ENCODE results near the gene CNNM1.

The CNNM1 gene

GRCh38 chr10:99339077-99339476 is 9.9 kb downstream of the CNNM1 start:
- DNase-seq, result no peak

GRCh38 chr10:99339563-99340047 is 10.4 kb downstream of the CNNM1 start:
- no peak for DNase-seq

GRCh38 chr10:99340650-99341049 is 11.5 kb downstream of the CNNM1 start:
- DNase-seq, result no peak

- DNase-seq, result no peak
These were observed 12.1 kb downstream of the CNNM1 start for GRCh38 chr10:99341248-99341647.

GRCh38 chr10:99341860-99342490 is 12.8 kb downstream of the CNNM1 start:
- no peak for DNase-seq

- no peak for DNase-seq
These were observed 14.1 kb downstream of the CNNM1 start for GRCh38 chr10:99343262-99343661.

GRCh38 chr10:99344715-99345114 is 15.6 kb downstream of the CNNM1 start:
- no peak for DNase-seq

- DNase-seq, result no peak
These were observed 16.2 kb downstream of the CNNM1 start for GRCh38 chr10:99345350-99345749.

GRCh38 chr10:99346247-99346646 is 17.1 kb downstream of the CNNM1 start:
- DNase-seq, result no peak

GRCh38 chr10:99347672-99348071 is 18.5 kb downstream of the CNNM1 start:
- DNase-seq, result no peak

GRCh38 chr10:99353182-99353581 is 24.0 kb downstream of the CNNM1 start:
- no peak for DNase-seq

- no peak for DNase-seq
These were observed 28.5 kb downstream of the CNNM1 start for GRCh38 chr10:99357691-99358090.

GRCh38 chr10:99358101-99358500 is 28.9 kb downstream of the CNNM1 start:
- DNase-seq, result no peak

- DNase-seq, result no peak
These were observed 31.8 kb downstream of the CNNM1 start for GRCh38 chr10:99360934-99361333.

GRCh38 chr10:99364125-99364524 is 35.0 kb downstream of the CNNM1 start:
- DNase-seq, result no peak

- no peak for DNase-seq
These were observed 36.2 kb downstream of the CNNM1 start for GRCh38 chr10:99365311-99365710.

- no peak for DNase-seq
These were observed 36.6 kb downstream of the CNNM1 start for GRCh38 chr10:99365736-99366135.

- DNase-seq, result no peak
These were observed 37.5 kb downstream of the CNNM1 start for GRCh38 chr10:99366666-99367065.

GRCh38 chr10:99368646-99369045 is 39.5 kb downstream of the CNNM1 start:
- no peak for DNase-seq

GRCh38 chr10:99369126-99369525 is 40.0 kb downstream of the CNNM1 start:
- no peak for DNase-seq

GRCh38 chr10:99369551-99369950 is 40.4 kb downstream of the CNNM1 start:
- DNase-seq, result no peak

GRCh38 chr10:99370993-99371392 is 41.8 kb downstream of the CNNM1 start:
- no peak for DNase-seq

- DNase-seq, result no peak
These were observed 43.6 kb downstream of the CNNM1 start for GRCh38 chr10:99372546-99373271.

GRCh38 chr10:99374526-99374925 is 45.4 kb downstream of the CNNM1 start:
- no peak for DNase-seq

- DNase-seq, result no peak
These were observed 45.8 kb downstream of the CNNM1 start for GRCh38 chr10:99374972-99375371.

Data from DMS79 (cell line).